ENCODE data around the gene NCEH1. TPM values are rescaled to one million over a fixed set of nuclear protein-coding genes. Genes with fewer than 3 reads are reported as not detected.

Gene NCEH1
- total RNA-seq, 1 donor, result 21.1 TPM

DNA sequence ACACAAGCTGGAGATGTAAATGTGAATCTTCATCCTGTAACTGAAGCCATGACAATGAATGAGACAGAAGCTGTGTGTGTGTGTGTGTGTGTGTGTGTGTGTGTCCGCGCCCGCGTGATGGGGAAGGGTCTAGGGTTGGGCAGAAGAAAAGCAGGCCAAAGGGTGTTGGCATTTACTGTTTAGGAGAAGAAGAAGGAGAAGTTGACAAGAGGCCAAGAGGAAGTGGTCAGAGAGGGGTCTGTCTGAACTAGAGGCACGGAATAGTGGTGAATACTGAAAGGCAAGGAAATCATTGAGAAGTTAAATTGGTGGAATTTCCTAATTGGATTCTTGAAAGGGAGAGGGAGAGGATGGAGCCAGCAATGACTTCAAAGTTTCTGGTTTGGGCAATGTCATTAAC is 5.6 kb upstream of the NCEH1 start:
- no peak for DNase-seq (ENCODE audit: low read depth)
- TF ChIP-seq, protein P1, sequence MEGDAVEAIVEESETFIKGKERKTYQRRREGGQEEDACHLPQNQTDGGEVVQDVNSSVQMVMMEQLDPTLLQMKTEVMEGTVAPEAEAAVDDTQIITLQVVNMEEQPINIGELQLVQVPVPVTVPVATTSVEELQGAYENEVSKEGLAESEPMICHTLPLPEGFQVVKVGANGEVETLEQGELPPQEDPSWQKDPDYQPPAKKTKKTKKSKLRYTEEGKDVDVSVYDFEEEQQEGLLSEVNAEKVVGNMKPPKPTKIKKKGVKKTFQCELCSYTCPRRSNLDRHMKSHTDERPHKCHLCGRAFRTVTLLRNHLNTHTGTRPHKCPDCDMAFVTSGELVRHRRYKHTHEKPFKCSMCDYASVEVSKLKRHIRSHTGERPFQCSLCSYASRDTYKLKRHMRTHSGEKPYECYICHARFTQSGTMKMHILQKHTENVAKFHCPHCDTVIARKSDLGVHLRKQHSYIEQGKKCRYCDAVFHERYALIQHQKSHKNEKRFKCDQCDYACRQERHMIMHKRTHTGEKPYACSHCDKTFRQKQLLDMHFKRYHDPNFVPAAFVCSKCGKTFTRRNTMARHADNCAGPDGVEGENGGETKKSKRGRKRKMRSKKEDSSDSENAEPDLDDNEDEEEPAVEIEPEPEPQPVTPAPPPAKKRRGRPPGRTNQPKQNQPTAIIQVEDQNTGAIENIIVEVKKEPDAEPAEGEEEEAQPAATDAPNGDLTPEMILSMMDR (IDR thresholded peaks at IDR 0.05; ENCODE audit: insufficient read depth, low read length), result no peak
- no peak overlapping the region for H3K4me3 ChIP-seq (ENCODE audit: low read depth, low read length)

DNA sequence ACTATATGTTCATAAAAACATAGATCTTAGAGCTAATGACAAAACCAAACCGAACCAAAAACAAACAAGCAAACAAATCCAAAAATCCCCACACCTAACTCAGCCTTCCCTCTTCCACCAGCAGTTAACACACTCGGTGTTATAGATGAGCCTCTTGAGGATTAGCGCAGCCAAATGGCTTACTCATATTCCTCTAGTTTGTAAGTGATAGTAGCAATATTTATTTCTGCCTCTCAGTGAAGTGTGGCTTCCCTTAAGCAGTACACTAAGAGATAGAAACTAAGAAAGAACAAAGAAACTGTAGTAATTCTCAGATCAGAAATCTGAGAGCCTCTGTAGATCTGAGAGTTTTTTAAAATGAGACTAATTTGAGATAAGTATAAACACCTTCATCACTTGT is 2.4 kb upstream of the NCEH1 start:
- DNase-seq (ENCODE audit: low read depth), result peak; percentile 66
- H3K4me3 ChIP-seq (ENCODE audit: low read depth, low read length), result no peak overlapping the region
- TF ChIP-seq, protein P1 (IDR thresholded peaks at IDR 0.05; ENCODE audit: insufficient read depth, low read length), result no peak

DNA sequence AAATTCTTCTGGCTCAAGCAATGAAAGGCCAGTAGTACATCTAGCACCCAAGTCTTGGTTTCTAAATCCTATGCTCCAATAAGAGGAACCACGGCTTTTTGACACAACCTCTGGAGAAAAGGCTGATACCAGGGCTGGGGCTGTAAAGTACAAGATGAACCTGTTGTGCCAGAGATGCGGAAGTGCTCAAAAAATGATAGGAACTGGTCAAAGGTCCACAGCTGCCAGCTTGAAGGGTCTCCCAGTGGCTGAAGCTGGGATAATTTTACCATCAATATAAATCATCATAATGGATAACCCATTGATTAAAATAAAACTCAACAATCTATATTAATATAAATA is 558 bp upstream of the NCEH1 start:
- H3K4me3 ChIP-seq (ENCODE audit: low read depth, low read length), result peak overlapping the region; percentile 98
- TF ChIP-seq, protein P1 (IDR thresholded peaks at IDR 0.05; ENCODE audit: insufficient read depth, low read length), result peak; percentile 21
- DNase-seq (ENCODE audit: low read depth), result no peak

DNA sequence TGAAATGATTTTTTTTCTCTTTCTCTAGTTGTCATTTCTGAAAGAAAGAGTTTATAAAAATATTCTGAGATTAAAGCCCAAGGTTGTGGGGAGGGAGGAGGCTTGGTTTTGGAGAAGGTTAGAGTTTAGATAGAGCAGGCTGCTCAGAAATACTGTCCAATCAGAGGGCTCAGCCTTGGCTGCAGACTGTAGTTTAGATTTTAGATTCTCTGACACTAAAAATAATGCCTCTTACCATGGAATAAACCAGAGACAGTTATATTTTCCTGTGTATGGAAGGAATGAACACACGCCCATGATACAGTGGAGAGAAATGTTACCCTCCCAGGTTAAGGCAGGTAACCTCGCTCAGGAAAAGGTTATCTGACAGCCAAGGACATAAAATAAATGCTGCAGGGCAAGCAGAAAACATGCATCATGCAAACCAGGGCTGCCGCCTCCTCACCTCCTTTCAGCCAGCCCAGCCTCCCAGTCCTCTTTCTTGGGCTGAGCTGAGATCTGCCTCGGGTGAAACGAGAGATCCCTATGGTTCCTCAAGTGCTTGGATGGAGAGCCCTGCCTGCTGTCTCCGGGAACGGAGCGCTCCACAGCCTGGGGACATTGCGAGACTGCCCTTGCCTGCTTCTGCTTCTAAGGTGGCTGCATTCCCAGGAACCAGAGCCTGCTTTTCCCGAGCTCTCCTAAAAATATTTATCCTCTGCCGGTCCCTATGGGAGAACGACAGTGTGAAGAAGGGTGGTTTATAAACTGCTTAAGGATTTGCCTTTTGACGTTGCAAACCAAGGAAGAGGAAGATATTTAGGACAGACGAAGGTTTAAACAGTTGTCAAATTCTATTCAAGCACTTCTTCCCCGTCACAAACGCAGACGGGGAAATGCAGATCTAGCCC is 848 bp downstream of the NCEH1 start:
- peak; percentile 57 for DNase-seq (ENCODE audit: low read depth)
- TF ChIP-seq, protein P1 (IDR thresholded peaks at IDR 0.05; ENCODE audit: insufficient read depth, low read length), result no peak
- H3K4me3 ChIP-seq (ENCODE audit: low read depth, low read length), result peak overlapping the region; percentile 98

DNA sequence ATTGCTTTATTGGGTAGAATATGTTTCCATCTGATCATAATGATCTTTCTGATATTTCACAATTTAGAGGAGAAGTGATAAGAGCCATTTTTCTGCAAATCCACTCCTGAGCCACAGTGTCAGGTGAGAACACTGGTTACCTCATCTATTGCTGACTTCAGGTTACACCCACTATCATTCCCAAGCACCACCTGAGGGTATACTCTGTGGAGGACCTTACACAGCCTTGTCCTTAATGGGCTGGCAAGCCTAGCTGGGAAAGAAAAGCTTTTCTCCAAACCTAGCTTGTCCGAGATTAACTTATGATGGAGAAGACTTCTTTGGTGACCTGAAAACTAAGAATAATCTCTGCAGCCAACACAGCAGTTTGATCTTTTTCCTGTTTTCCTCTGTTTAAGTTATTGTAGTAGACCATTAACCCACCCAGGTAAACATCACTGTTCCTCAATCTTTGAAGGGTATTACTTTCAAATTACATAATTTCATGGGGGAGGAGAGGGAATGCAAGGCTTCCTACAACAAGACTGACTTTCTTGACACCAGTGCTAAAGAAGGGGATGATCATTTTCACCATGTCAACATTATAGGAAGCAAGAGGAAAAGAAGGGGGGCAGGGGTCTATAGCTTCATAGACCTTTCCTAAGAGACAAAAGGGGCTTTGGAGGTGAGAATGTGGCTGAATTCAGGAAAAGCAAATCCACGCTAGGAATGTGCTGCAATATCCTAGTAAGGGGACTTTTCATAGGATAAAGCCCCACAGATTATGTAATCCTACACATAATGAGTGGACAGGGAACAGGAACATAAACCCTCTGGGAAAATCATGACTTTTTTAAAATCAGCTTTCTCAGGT is 1.7 kb downstream of the NCEH1 start:
- DNase-seq (ENCODE audit: low read depth), result no peak
- TF ChIP-seq, protein P1 (IDR thresholded peaks at IDR 0.05; ENCODE audit: insufficient read depth, low read length), result no peak
- peak overlapping the region; percentile 98 for H3K4me3 ChIP-seq (ENCODE audit: low read depth, low read length)

DNA sequence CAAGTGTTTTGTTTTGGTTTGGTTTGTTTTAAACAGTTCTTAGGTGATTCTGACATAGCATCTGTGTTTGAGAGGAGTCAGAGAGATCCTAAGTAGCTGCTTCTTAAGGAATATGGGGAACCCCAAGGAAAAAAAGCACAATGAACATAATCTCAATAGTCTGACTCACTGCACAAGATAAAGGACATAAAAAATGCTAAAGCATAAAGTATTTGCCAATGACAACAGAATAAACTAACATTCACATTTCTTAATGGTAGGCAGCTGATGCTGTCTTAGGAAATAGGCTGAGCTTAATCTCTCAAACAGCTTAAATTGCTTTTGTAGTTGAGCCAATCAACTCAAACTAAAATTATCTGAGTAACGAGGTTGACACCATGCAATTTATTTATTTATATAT is 2.9 kb downstream of the NCEH1 start:
- TF ChIP-seq, protein P1 (IDR thresholded peaks at IDR 0.05; ENCODE audit: insufficient read depth, low read length), result no peak
- no peak overlapping the region for H3K4me3 ChIP-seq (ENCODE audit: low read depth, low read length)
- peak; percentile 92 for DNase-seq (ENCODE audit: low read depth)
